Esophagus muscularis mucosa (tissue), 4 donors: Measurements from ENCODE around the gene PEX10.

Source experiments
- EP300 ChIP-seq: sonication (generic); formaldehyde crosslinking; IDR thresholded peaks from one replicate; pipeline ENCODE4 v1.6.1; 2017; ENCODE audit warnings: antibody characterized with exemption
- POLR2A ChIP-seq: fragments of 450-650 bp; IDR thresholded peaks from one replicate; pipeline ENCODE4 v1.6.1; 2017; ENCODE audit warnings: antibody characterized with exemption, moderate library complexity, mild to moderate bottlenecking, low read depth
- POLR2AphosphoS5 ChIP-seq, 2 donors: sonication (generic); formaldehyde crosslinking; IDR thresholded peaks; one replicate each; pipeline ENCODE4 v1.6.1; 2017; ENCODE audit warnings: antibody characterized with exemption in 2 of 2
- TF ChIP-seq, protein P1 (sequence below), 3 experiments: fragments of 200-600 bp in 2 of 3; fragments of 450-650 bp in 1 of 3; sonication (generic) in 2 of 3; IDR thresholded peaks; one replicate each; pipeline ENCODE4 v1.5.1; 2017 to 2019; ENCODE audit warnings: antibody characterized with exemption in 3 of 3, mild to moderate bottlenecking in 2 of 3, moderate library complexity in 1 of 3

DNA sequence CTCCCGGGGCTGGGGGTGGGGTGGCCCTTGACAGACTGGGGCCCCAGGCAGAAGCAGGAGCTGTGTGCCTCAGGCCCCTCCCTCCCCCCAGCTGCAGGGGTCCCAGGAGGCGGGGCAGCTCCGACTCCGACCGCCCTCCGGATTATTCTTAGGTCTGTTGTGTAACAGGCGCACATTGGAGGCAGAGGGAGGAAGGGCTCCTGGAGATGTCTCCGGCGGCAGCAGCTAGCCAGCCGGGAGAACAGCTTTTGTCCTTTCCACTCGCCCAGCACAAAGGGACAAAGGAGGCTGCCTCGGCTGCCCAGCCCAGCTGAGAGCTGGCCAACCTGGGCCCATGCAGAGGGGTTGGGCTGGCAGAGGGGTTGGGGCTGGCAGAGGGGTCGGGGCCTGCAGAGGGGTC is 34.0 kb upstream of the PEX10 start:
- TF ChIP-seq, protein P1, sequence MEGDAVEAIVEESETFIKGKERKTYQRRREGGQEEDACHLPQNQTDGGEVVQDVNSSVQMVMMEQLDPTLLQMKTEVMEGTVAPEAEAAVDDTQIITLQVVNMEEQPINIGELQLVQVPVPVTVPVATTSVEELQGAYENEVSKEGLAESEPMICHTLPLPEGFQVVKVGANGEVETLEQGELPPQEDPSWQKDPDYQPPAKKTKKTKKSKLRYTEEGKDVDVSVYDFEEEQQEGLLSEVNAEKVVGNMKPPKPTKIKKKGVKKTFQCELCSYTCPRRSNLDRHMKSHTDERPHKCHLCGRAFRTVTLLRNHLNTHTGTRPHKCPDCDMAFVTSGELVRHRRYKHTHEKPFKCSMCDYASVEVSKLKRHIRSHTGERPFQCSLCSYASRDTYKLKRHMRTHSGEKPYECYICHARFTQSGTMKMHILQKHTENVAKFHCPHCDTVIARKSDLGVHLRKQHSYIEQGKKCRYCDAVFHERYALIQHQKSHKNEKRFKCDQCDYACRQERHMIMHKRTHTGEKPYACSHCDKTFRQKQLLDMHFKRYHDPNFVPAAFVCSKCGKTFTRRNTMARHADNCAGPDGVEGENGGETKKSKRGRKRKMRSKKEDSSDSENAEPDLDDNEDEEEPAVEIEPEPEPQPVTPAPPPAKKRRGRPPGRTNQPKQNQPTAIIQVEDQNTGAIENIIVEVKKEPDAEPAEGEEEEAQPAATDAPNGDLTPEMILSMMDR (IDR thresholded peaks at IDR 0.05), result no peak
- TF ChIP-seq EP300 (no peak), POLR2AphosphoS5 (IDR thresholded peaks at IDR 0.05) (no peak), POLR2A (no peak)
